ENCODE data around the gene EEF1AKMT4. TPM values are rescaled to one million over a fixed set of nuclear protein-coding genes. Genes with fewer than 3 reads are reported as not detected.
A peak's percentile ranks its signal among the peaks of the same experiment; 100 is the strongest.

Gene EEF1AKMT4
- total RNA-seq, 1 experiment from 2014 or later: 8.1 TPM

DNA sequence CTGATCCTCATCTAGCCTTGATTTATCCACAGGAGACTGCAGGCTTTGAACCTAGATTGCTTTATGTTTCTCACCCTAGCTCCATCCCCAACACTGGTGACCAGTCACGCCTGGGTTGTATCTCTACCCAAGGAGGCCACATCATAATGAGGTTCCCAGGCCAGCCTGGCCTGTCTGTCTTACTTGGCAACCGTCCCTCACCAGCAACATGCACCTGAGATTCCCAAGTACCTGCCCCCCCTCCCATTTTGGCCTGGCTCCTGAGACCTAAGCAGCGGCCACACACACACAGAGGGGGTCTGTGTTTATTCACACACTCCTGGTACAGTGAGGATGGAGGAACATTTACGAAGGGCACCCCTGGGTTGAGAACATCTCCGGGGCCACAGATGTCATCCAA lies 9.5 kb downstream of the EEF1AKMT4 start:
- Histone ChIP-seq H3K56ac (ENCODE audit: insufficient read length, low read depth, low read length) (no peak overlapping the region), H3K23ac (ENCODE audit: insufficient read length, low read depth, low read length) (no peak overlapping the region), H2BK15ac (ENCODE audit: low read depth, low read length) (no peak overlapping the region), H2BK12ac (ENCODE audit: insufficient read length, low read depth, low read length) (no peak overlapping the region), H3K79me1 (ENCODE audit: insufficient read depth, low read depth, low read length, poor library complexity, severe bottlenecking) (no peaks in the 10 kb centered on the region), H4K8ac (replicated peaks; ENCODE audit: insufficient read length, low read depth, low read length) (no peak overlapping the region), H3K14ac (ENCODE audit: insufficient read depth, low read length) (no peak overlapping the region), H4K20me1 (ENCODE audit: control insufficient read depth, insufficient read depth, insufficient read length) (no peaks in the 10 kb centered on the region), H3K9ac (ENCODE audit: extremely low read depth, insufficient read length, low read length) (no peak overlapping the region), H2AK5ac (ENCODE audit: insufficient read length, low read length) (no peak overlapping the region), H2BK20ac (ENCODE audit: low read depth, low read length, poor library complexity, severe bottlenecking) (no peak overlapping the region), H4K91ac (ENCODE audit: insufficient read length, low read depth, low read length) (no peak overlapping the region), H3K18ac (ENCODE audit: insufficient read length, low read depth, low read length) (no peak overlapping the region), H3K4me2 (ENCODE audit: insufficient read depth, insufficient read length, low read length) (peak overlapping the region; percentile 21), H2AFZ (ENCODE audit: low read length) (no peak overlapping the region), H2BK120ac (ENCODE audit: low read depth, low read length, poor library complexity, severe bottlenecking) (no peak overlapping the region), H4K5ac (ENCODE audit: insufficient read length, low read depth, low read length) (no peak overlapping the region), H3K79me2 (ENCODE audit: insufficient read depth, low read length) (no peaks in the 10 kb centered on the region), H3K4ac (ENCODE audit: low read depth, low read length) (no peak overlapping the region), H3K27ac (ENCODE audit: insufficient read length, low read depth, low read length) (no peak overlapping the region), H3K4me1 (ENCODE audit: insufficient read depth, low read length) (no peaks in the 10 kb centered on the region), H3K27me3 (ENCODE audit: insufficient read depth, low read length) (peaks cover 14% of the 10 kb centered on the region; the same call in 1 of the 2 replicates), H2BK5ac (ENCODE audit: insufficient read length, low read length) (no peak overlapping the region), H3K23me2 (ENCODE audit: insufficient read length, low read depth, low read length, poor library complexity, severe bottlenecking) (peaks cover 21% of the 10 kb centered on the region), H3T11ph (ENCODE audit: low read length) (no peak overlapping the region), H3K9me3 (ENCODE audit: control insufficient read depth, low read depth, low read length) (no peaks in the 10 kb centered on the region)
- DNase-seq: no peak
- WGBS (ENCODE audit: extremely low coverage, insufficient read length, low lambda C conversion rate): no CpG with 5 or more reads among the region's 5 CpGs
- H3K27ac Mint-ChIP-seq: no peak overlapping the region
- TF ChIP-seq, protein P1, sequence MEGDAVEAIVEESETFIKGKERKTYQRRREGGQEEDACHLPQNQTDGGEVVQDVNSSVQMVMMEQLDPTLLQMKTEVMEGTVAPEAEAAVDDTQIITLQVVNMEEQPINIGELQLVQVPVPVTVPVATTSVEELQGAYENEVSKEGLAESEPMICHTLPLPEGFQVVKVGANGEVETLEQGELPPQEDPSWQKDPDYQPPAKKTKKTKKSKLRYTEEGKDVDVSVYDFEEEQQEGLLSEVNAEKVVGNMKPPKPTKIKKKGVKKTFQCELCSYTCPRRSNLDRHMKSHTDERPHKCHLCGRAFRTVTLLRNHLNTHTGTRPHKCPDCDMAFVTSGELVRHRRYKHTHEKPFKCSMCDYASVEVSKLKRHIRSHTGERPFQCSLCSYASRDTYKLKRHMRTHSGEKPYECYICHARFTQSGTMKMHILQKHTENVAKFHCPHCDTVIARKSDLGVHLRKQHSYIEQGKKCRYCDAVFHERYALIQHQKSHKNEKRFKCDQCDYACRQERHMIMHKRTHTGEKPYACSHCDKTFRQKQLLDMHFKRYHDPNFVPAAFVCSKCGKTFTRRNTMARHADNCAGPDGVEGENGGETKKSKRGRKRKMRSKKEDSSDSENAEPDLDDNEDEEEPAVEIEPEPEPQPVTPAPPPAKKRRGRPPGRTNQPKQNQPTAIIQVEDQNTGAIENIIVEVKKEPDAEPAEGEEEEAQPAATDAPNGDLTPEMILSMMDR (conservative IDR thresholded peaks at IDR 0.05): no peak
- peaks cover 59% of the 10 kb centered on the region for H3K27me3 Mint-ChIP-seq (ENCODE audit: low read depth)
- peaks cover 19 to 21% of the 10 kb centered on the region in 2 experiments for H3K4me1 Mint-ChIP-seq
- peak overlapping the region; percentile 62 to 68; a peak in 2 of 5 replicates for H3K4me3 Mint-ChIP-seq
- no peaks in the 10 kb centered on the region for H3K9me3 Mint-ChIP-seq
- H3K36me3 Mint-ChIP-seq (ENCODE audit: insufficient read depth in 1 of 3, low read depth in 3 of 3): peaks cover 0 to 8% (median 2%) of the 10 kb centered on the region in 3 experiments; a peak in 3 of 7 replicates
